GM12865 (cell line): ENCODE measurements around the gene RABGAP1L.

Source experiments
- DNase-seq: peaks from one replicate; pipeline ENCODE4 v3.0.0; 2010; ENCODE audit warnings: low read depth
- H3K4me3 ChIP-seq: 2 replicates; pipeline ENCODE4 v1.5.1; 2011; ENCODE audit warnings: mild to moderate bottlenecking, low read depth, low read length, control low read depth
- CTCF ChIP-seq: IDR thresholded peaks from 2 replicates; pipeline ENCODE4 v1.5.1; 2011; ENCODE audit warnings: low read length, control low read depth, low read depth, inconsistent platforms; ENCODE audit not compliant: insufficient read depth; ENCODE audit errors: missing control alignments

RABGAP1L gene

GRCh38 chr1:174364996-174365736, 205.8 kb downstream of the RABGAP1L start:
- no peak for TF ChIP-seq CTCF
- DNase-seq = no peak
- no peak overlapping the region for H3K4me3 ChIP-seq

- H3K4me3 ChIP-seq = no peak overlapping the region
- DNase-seq = no peak
- no peak for TF ChIP-seq CTCF
Measured at GRCh38 chr1:174366946-174367345, 207.6 kb downstream of the RABGAP1L start.

- no peak for TF ChIP-seq CTCF
- no peak for DNase-seq
- no peak overlapping the region for H3K4me3 ChIP-seq
Measured at GRCh38 chr1:174367892-174368291, 208.6 kb downstream of the RABGAP1L start.

- no peak for DNase-seq
- no peak for TF ChIP-seq CTCF
- H3K4me3 ChIP-seq = no peak overlapping the region
Measured at GRCh38 chr1:174376030-174376429, 216.7 kb downstream of the RABGAP1L start.

- TF ChIP-seq CTCF = no peak
- DNase-seq = no peak
- H3K4me3 ChIP-seq = no peak overlapping the region
Measured at GRCh38 chr1:174391716-174392115, 232.4 kb downstream of the RABGAP1L start.

- no peak for TF ChIP-seq CTCF
- DNase-seq = no peak
- H3K4me3 ChIP-seq = no peak overlapping the region
Measured at GRCh38 chr1:174393885-174394284, 234.6 kb downstream of the RABGAP1L start.

GRCh38 chr1:174397261-174397660, 237.9 kb downstream of the RABGAP1L start:
- no peak for TF ChIP-seq CTCF
- no peak overlapping the region for H3K4me3 ChIP-seq
- DNase-seq = peak; percentile 40
